HG02763 (cell line): ENCODE data around the gene MTG2.

Experiments used
- ATAC-seq: cut with Tn5 transposase; IDR thresholded peaks from one replicate; pipeline ENCODE4 v1.9.1; 2021; ENCODE audit warnings: mild to moderate bottlenecking, moderate library complexity; ENCODE audit not compliant: unreplicated experiment

MTG2 gene

GRCh38 chr20:62160876-62161275 lies 22.0 kb upstream of the MTG2 start:
- ATAC-seq = no peak

- ATAC-seq = no peak
Measured at GRCh38 chr20:62161347-62161746, 21.5 kb upstream of the MTG2 start.

DNA sequence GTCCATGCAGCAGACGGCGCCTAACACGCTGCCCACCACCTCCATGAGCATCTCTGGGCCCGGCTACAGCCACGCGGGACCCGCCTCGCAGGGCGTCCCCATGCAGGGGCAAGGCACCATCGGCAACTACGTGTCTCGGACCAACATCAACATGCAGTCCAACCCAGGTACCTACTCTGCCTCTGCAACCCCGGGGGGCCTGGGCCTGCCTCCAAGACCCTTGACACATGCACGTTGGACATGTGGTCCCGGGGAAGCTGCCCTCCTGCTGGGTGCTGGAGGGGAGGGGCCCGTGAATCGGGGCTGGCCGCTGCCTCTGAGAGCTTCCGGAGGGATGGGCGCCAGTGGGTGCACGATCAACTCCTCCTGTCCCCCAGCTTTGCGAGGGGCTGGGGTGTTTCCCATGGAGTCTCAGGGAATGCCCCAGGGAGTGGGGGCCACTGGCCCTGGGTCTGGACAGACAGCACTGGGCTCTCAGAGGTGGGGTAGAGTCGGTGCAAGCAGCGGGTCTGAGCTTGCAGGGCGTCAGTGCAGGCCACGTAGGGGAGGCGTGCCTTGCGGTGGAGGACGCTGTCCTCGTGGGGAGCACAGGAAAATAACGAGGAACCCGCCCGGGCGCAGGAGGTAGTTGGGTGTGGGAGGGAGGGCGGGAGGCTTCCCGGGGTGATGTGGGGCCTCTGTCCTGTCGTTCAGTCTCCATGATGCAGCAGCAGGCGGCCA lies 19.9 kb upstream of the MTG2 start:
- no peak for ATAC-seq

DNA sequence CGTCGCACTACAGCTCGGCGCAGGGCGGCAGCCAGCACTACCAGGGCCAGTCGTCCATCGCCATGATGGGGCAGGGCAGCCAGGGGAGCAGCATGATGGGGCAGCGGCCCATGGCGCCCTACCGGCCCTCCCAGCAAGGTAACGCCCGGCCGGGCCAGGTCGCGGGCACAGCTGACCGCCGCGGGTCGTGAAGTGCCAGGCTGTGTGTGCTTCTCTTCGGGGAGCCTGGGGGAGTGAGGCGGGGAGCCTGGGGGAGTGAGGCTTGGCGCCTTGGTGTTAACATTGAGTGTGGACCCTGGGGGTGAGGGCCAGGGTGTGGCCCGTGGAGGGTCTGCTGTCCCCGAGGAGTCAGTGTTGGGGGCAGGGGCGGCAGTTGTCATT lies 19.4 kb upstream of the MTG2 start:
- ATAC-seq = no peak

DNA sequence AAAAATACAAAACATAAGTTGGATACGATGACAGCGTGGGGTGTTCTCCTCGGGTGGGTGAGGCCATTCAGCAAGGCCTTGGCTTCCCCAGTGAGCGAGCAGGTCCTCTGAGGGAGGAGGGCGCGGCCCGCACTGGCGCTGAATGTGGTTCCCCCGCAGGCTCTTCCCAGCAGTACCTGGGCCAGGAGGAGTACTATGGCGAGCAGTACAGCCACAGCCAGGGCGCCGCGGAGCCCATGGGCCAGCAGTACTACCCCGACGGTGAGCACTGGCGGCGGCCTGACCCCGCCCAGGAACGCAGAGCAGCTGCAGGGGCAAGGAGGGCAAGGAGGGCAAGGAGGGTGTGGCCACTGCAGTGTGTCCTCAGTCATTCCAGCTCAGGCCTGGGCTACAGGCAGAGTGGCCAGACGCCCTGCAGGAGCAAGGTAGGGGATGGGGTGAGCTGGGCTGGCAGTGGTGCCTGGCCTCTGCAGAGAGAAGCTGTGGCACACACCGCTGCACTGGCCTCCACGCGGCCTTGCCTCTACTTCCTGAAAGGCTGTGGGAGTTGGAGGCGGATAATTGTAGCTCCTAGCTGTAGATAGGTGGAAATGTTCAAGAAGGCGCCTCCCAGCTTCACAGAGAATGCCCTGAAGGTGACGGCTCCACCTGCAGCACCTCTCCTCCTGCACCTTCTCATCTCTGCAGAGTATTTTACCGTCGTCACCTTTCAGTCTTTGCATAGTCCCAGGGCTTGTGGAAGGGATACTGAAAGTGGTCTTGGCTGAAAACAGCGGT lies 18.7 kb upstream of the MTG2 start:
- no peak for ATAC-seq

DNA sequence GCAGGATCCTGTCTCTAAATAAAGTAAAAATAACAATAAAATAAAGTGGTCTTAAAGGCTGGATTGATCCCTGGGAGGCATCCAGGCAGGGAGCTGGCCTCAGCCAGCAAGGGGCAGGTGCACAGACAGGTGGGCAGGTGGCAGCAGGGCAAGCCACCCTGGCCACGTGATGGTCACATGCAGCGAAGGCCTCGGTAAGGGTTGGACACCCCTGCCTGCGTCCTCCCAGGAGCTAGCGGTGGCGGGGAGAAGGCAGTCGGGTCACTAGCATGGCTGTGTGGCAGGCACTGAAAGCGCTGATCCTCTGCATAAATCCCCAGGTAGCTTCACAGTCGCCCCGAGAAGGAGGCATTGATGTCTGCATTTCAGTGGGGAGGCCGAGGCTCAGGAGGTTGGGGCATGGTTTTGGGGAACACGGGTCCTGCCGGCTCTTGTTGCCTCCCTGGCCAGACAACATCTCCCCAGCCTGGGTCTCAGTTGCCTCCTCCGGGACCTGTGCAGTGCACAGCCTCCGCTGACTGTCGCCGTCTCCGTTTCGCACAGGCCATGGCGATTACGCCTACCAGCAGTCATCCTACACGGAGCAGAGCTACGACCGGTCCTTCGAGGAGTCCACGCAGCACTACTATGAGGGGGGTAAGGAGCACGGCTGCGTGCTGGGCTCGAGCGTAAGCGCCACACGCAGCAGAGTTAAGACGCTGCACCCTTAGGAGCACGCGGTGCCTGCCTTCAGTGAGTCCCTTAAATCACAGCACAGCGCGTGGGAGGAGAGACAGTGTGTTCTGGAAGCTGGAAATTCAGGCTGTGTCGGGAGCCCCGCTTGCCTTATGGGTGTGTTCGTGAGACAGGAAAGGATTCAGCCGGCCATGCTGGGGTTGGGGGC lies 17.7 kb upstream of the MTG2 start:
- no peak for ATAC-seq

- no peak for ATAC-seq
Measured at GRCh38 chr20:62165762-62166399, 16.9 kb upstream of the MTG2 start.

DNA sequence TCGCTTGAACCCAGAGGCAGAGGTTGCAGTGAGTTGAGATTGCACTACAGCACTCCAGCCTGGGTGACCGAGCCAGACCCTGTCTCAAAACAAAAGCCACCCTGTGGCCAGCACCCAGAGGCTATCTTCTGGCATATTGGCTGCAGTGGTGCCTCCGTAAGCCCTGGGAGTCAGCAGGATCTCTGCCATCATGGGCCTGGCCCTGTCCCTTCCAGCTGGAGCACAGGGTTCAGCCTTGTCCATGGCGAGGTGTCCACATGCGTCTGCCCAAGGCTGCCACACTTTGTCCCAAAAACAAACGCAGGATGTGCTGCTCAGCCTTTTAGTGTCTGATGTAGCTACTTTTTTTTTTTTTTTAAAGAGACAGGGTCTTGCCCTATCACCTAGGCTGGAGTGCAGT lies 15.4 kb upstream of the MTG2 start:
- no peak for ATAC-seq

DNA sequence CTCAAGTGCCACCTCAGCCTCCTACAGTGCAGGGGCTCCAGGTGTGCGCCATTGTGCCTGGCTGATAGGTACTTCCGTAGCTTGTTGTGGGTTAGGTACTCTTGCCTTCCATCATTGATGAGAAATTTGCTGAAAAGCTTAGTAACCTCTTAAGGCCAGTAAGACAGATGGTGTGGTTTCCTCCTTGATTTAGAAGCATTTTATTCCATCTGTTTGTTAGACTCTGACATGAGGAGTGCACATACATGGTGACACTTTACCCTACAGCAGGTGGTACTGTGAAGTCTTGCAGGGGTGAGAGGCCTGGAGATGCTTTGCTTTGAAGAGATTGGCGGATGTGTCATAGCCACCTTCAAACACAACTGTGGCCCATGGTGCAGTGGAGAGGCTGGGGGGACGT lies 14.8 kb upstream of the MTG2 start:
- no peak for ATAC-seq

- ATAC-seq = no peak
Measured at GRCh38 chr20:62168890-62169435, 13.9 kb upstream of the MTG2 start.

DNA sequence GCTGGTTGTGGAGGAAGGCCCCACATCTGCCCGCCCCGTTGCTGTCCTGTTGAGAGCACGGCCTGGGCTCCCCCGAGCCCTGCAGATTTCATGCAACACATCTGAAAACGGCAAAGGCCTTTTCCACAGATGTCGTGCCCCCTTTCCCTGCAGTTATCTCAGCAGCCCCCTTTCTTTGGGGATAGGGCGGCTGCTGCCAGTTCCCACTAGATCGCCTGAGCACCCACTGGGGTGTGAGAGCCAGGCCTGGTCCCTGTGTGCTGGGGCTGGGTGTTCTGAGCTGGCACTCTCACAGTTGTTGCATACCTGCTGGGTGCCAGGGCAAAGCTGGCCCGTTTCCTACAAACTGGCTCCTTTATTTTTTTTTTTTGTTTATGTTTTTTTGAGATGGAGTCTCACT lies 12.3 kb upstream of the MTG2 start:
- no peak for ATAC-seq

GRCh38 chr20:62171245-62171644 lies 11.6 kb upstream of the MTG2 start:
- no peak for ATAC-seq

DNA sequence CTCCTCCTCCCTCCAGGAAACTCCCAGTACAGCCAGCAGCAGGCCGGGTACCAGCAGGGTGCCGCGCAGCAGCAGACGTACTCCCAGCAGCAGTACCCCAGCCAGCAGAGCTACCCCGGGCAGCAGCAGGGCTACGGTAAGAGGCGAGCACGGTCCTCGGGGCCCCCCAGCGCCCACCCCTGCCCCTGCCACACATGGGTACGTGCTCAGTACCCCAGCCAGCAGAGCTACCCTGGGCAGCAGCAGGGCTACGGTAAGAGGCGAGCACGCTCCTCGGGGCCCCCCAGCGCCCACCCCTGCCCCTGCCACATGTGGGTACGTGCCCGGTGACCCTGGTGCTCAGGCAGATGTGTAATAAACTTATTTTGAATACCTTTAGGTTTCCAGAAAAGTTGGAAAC lies 10.2 kb upstream of the MTG2 start:
- ATAC-seq = no peak

GRCh38 chr20:62174021-62174804 lies 8.6 kb upstream of the MTG2 start:
- ATAC-seq = no peak

GRCh38 chr20:62174870-62175624 lies 7.8 kb upstream of the MTG2 start:
- no peak for ATAC-seq

- no peak for ATAC-seq
Measured at GRCh38 chr20:62175711-62176110, 7.1 kb upstream of the MTG2 start.

DNA sequence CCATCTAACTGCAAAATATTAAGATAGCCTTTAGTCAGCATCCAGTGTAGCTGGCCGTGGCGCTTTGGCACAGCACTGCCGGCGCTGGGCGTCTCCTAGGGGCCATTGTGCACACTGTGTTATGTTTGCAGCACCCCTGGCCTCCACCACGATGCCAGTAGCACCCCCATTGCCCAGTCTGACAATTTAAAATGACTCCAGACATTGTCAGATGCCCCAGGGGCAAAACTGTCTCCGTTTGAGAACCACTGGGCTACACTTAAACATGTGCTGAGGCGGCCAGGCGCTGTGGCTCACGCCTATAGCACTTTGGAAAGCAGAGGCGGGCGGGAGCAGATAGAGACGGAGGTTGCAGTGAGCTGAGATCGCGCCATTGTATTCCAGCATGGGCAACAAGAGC lies 6.0 kb upstream of the MTG2 start:
- ATAC-seq = no peak

DNA sequence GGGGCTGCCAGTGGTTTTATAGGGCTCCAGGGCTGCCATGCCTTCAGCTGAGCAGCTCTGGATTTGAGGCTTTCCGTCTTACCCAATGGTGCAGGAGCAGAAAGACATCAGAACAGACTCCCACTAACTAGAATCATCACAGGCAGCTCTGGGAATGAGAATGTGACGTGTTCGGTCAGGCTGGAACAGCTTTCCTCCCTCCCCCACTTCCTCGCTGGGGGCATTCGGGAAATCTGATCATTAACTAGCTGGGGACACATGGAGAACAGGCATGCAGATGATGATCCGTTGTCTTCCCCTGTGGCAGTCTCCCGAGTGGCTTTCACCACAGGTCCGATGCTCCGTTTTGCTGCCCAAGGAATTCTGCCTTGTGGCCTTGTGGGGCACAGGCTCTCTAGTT lies 5.5 kb upstream of the MTG2 start:
- ATAC-seq = no peak
